ENCODE data around the gene ZSCAN10.

DNA sequence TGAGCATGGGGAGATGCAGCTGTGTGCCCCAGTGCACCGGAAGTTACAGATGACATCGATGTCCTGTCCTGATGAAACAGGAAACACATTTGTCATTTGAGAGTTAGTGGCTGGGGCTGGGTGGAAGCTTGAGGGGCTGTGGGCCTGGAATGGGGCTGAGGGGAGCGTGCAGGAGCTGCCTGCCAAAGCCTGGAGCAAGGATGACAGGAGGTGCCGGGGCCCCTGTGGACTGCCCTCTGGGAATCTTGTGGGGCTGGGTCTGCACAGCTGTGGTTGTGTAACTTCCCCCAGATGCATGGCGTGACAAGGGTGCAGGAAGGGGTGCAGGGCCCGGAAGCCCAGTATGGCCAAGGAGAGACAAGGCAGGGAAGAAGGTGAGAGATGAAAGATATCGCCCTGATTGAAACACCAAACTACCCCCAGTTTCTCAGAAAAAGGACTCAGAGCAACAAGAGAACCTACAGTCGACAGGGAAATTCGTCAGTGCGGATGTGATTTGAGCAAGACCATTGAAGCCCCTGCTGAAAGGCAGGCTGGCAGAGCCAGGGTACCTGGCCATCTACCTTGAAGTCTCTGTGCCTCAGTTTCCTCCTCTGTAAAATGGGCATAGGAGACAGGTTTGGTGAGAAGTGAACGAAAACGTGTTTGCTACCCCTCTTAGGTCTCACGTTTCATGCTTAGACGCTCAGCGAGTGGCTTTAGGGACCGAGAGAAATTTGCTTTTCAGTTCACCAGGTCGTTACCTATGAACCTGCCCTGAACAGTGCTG, 43.9 kb downstream of the ZSCAN10 start:
- TF ChIP-seq, protein P1, sequence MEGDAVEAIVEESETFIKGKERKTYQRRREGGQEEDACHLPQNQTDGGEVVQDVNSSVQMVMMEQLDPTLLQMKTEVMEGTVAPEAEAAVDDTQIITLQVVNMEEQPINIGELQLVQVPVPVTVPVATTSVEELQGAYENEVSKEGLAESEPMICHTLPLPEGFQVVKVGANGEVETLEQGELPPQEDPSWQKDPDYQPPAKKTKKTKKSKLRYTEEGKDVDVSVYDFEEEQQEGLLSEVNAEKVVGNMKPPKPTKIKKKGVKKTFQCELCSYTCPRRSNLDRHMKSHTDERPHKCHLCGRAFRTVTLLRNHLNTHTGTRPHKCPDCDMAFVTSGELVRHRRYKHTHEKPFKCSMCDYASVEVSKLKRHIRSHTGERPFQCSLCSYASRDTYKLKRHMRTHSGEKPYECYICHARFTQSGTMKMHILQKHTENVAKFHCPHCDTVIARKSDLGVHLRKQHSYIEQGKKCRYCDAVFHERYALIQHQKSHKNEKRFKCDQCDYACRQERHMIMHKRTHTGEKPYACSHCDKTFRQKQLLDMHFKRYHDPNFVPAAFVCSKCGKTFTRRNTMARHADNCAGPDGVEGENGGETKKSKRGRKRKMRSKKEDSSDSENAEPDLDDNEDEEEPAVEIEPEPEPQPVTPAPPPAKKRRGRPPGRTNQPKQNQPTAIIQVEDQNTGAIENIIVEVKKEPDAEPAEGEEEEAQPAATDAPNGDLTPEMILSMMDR (IDR thresholded peaks at IDR 0.05): no peak
- TF ChIP-seq POLR2A (IDR thresholded peaks at IDR 0.05): no peak
- no peak for TF ChIP-seq EP300 (IDR thresholded peaks at IDR 0.05)
